ENCODE results near the gene PRSS8.

The PRSS8 gene

DNA sequence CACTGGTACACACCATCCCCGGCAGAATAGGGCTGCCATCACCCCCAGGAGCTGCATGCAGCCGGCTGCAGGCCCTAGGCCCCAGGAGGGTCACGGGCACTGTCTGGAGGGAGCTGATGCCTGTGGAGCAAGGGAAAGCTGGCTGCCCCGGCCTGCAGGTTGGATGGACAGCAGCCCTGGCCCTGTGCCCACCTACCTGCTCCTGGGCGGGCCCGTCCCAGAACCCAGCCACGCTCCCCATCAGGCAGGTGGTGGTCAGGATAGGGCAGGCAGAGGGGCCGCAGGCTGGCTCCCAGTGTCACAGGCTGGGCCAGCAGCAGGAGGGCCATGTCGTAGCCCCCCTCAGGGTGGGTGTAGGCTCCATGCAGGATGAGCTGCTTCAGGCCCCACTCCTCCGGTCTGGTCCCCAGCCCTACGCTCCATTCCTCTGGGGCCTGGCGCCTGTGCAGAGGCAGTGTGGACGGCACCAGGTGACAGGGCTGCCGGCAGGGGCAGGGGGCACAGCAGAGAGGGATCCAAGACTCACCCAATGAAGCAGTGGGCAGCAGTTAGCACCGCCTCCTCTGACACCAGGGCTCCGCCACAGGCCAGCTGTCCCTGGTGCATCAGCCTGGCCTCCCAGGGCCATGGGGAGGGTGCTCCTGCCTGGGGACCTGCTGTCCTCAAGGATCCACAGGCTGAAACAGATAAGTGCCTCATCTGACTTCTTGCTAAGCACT lies 50.8 kb downstream of the PRSS8 start:
- TF ChIP-seq, protein P1, sequence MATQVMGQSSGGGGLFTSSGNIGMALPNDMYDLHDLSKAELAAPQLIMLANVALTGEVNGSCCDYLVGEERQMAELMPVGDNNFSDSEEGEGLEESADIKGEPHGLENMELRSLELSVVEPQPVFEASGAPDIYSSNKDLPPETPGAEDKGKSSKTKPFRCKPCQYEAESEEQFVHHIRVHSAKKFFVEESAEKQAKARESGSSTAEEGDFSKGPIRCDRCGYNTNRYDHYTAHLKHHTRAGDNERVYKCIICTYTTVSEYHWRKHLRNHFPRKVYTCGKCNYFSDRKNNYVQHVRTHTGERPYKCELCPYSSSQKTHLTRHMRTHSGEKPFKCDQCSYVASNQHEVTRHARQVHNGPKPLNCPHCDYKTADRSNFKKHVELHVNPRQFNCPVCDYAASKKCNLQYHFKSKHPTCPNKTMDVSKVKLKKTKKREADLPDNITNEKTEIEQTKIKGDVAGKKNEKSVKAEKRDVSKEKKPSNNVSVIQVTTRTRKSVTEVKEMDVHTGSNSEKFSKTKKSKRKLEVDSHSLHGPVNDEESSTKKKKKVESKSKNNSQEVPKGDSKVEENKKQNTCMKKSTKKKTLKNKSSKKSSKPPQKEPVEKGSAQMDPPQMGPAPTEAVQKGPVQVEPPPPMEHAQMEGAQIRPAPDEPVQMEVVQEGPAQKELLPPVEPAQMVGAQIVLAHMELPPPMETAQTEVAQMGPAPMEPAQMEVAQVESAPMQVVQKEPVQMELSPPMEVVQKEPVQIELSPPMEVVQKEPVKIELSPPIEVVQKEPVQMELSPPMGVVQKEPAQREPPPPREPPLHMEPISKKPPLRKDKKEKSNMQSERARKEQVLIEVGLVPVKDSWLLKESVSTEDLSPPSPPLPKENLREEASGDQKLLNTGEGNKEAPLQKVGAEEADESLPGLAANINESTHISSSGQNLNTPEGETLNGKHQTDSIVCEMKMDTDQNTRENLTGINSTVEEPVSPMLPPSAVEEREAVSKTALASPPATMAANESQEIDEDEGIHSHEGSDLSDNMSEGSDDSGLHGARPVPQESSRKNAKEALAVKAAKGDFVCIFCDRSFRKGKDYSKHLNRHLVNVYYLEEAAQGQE (IDR thresholded peaks at IDR 0.05; ENCODE audit: insufficient read depth in 1 of 2, low read depth in 2 of 2, low read length in 2 of 2), result no peak
- TF ChIP-seq FOXP2 (optimal IDR thresholded peaks at IDR 0.05; ENCODE audit: borderline replicate concordance, extremely low read depth, extremely low read length, insufficient read depth), result no peak
- TF ChIP-seq POLR2AphosphoS5 (IDR thresholded peaks at IDR 0.05; ENCODE audit: low read depth, low read length), result no peak

DNA sequence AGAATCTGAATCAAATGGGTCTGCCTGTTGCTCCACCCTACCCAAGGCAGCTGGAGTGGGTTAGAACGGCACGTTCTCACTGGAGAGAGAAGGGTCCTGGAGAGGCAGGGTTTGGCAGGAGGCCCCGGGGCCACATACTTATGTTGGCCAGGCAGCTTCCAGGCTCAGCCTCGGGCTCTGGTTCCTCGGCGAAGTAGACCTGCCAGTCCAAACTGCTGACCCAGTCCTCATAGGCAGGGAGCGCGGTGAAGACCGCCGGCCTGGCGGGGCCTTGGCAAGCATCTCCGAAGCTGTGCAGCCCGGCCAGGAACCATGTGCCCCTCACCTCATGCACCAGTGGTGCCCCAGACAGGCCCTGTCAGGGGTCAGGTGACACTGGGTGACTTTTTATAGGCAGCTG lies 51.5 kb downstream of the PRSS8 start:
- TF ChIP-seq, protein P1 (IDR thresholded peaks at IDR 0.05; ENCODE audit: insufficient read depth in 1 of 2, low read depth in 2 of 2, low read length in 2 of 2), result no peak
- TF ChIP-seq FOXP2 (optimal IDR thresholded peaks at IDR 0.05; ENCODE audit: borderline replicate concordance, extremely low read depth, extremely low read length, insufficient read depth), result no peak

DNA sequence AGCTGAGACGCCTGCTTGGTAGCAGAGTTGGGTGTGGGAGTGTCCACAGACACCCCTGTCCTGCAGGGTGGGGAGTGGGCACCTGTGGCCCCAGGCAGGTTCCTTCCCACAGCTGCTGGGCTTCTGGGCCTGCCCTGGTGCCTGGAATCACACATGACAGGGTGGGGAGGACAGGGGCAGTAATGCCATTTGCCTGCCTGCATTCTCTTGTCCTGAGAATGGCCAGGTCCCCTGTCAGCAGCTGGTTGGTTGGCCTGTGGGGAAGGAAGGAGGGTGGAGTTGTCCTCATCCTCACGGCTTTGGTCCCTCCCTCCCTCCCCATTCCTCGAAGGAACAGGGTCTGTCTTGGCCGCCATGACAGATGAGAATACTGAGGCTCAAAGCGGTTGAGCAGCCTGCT lies 52.0 kb downstream of the PRSS8 start:
- TF ChIP-seq POLR2AphosphoS5 (IDR thresholded peaks at IDR 0.05; ENCODE audit: low read depth, low read length), result 0 out of 2 replicates have a peak, but pooled peaks have one; percentile 1
- TF ChIP-seq, protein P1 (IDR thresholded peaks at IDR 0.05; ENCODE audit: insufficient read depth in 1 of 2, low read depth in 2 of 2, low read length in 2 of 2), result no peak

DNA sequence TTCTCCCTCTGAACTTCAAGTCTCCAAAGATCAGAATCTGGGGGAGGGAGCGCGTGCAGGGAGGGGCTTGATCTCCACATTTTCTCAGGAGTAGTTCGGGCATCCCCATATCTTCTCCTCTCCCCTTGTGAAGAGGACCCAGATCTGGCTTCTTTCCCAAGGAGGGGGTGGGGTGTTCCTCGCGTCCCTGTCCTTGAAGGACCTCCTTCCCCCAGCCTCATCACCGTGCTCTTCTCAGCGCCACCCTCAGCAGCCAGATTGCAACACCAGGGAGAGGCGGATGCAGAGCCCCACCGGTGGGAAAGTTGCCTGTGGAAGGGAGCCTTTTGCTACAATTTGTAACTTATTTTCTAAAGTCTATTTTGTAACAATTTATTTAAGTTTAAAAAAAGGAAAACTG lies 52.4 kb downstream of the PRSS8 start:
- TF ChIP-seq POLR2AphosphoS5 (IDR thresholded peaks at IDR 0.05; ENCODE audit: low read depth, low read length), result 0 out of 2 replicates have a peak, but pooled peaks have one; percentile 2
- TF ChIP-seq, protein P1 (IDR thresholded peaks at IDR 0.05; ENCODE audit: insufficient read depth in 1 of 2, low read depth in 2 of 2, low read length in 2 of 2), result no peak

DNA sequence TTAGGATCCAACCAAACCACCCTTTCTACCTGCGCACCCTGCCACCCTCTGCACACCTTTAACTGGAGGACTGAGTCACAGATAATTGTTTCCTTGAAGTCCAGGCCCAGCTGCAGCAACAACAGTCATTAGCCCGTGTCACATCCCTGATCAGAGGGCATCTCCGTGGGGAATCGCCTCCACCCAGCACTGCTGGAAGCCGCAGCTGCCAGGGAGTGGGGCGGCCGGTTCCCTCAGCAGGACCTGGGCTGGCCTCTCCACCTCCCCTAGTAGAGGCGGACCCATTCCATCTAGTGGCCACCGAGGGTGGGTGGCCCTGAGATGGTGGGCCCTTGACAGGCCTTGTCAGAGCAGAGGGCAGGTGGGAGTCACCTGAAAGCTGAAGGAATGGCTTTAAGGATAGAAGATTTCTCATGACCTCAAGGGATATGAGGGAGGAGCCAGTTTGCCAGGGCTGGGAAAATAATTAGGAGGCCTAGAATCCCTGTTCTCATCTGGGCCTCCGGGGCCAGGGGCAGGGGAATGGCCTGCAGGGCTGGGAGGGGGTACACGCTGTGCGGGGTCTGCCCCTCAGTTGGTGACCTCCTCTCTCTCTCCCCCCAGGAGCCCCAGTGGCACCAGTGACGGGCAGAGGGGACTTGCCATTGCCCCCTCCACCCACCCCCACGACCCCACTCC lies 53.0 kb downstream of the PRSS8 start:
- TF ChIP-seq TAF1 (IDR thresholded peaks at IDR 0.05; ENCODE audit: borderline replicate concordance, insufficient read depth, low read length) (no peak), FOXP2 (optimal IDR thresholded peaks at IDR 0.05; ENCODE audit: borderline replicate concordance, extremely low read depth, extremely low read length, insufficient read depth) (no peak), POLR2AphosphoS5 (IDR thresholded peaks at IDR 0.05; ENCODE audit: low read depth, low read length) (no peak), SIN3A (IDR thresholded peaks at IDR 0.05; ENCODE audit: borderline replicate concordance, insufficient read depth, low read length) (no peak)
- TF ChIP-seq, protein P1 (IDR thresholded peaks at IDR 0.05; ENCODE audit: insufficient read depth in 1 of 2, low read depth in 2 of 2, low read length in 2 of 2), result no peak

All from PFSK-1 (cell line).